Suprapubic skin (tissue), 3 donors: Measurements from ENCODE around the gene KDM6A.

Source experiments
- CTCF ChIP-seq, 2 donors: fragments of 200-600 bp in 1 of 2; fragments of 450-650 bp in 1 of 2; sonication (generic) in 1 of 2; IDR thresholded peaks; one replicate each; pipeline ENCODE4 v1.5.1; 2016 to 2019; ENCODE audit warnings: antibody characterized with exemption in 2 of 2, mild to moderate bottlenecking in 1 of 2, moderate library complexity in 1 of 2
- EP300 ChIP-seq: sonication (generic); formaldehyde crosslinking; IDR thresholded peaks from one replicate; pipeline ENCODE4 v1.6.1; 2017; ENCODE audit warnings: antibody characterized with exemption

- TF ChIP-seq CTCF (IDR thresholded peaks at IDR 0.05), result no peak
- TF ChIP-seq EP300, result no peak
These were observed 277.8 kb downstream of the KDM6A start for GRCh38 chrX:45150821-45151220.
